ENCODE results near the gene PI4KB. TPM values are rescaled to one million over a fixed set of nuclear protein-coding genes. Genes with fewer than 3 reads are reported as not detected.

PI4KB gene
- total and polyA plus RNA-seq, 2 experiments from 2014 or later = 15.3 to 25.5 TPM

DNA sequence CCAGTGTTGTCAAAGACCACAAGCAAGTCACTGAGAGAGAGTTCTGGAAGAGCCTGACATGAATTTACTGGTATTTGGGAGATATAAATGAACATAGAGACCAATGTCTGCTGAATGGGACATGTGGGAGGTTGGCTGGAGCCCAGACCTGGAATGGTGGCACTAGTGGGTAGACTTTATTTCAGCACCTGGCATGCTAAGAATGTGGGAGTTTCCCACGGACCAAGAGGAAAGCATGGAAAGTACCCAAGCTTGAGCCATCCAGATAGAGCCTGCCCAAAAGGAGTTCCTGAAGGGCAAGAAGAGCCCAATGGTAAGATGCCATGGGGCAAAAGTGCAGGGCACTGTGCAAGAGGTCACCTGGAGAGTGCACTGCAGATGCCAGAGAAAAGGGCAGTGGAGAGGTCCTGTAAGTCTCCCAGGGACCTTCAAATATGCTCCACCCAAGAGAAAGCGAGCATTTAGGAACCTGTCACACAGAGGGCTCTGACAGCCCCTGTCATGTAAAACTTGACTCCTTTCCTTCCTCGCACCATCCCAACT lies 53.2 kb downstream of the PI4KB start:
- no peak overlapping the region for H3K27ac Mint-ChIP-seq
- no peaks in the 10 kb centered on the region for H3K9me2 ChIP-seq (ENCODE audit: insufficient read depth)

DNA sequence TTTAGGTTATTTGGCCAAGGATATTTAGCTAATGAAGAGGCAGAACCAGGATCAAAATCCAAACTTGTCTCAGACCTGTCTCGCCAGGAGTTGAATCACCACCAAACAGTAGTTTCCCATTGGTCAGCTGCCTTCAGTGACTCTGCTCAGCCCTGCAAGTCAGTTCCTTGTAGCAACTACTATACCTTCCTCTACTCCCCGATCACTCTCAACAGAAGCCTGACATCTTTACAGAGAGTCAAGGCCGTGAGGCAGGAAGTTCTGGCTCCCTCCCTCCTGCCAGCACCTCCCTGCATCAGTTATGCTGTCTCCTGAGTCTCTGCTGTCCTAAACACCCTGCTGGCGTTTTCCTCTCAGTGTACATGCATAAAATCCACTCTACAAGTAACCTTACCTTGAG lies 59.5 kb downstream of the PI4KB start:
- Mint-ChIP-seq H3K27me3 (ENCODE audit: insufficient read depth, low read depth, poor library complexity) (peaks cover 3% of the 10 kb centered on the region), H3K27ac (no peak overlapping the region), H3K4me1 (0 out of 3 replicates have a peak, but pooled peaks cover 2% of the 10 kb centered on the region), H3K9me3 (no peaks in the 10 kb centered on the region), H3K4me3 (no peak overlapping the region; the same call in 2 of the 3 replicates), H3K36me3 (ENCODE audit: low read depth) (peaks cover 68% of the 10 kb centered on the region)
- peaks cover 2% of the 10 kb centered on the region; the same call in 1 of the 2 replicates for H3K79me2 ChIP-seq (replicated peaks; ENCODE audit: insufficient read depth)
- no peaks in the 10 kb centered on the region for H4K20me1 ChIP-seq (replicated peaks; ENCODE audit: insufficient read depth)
- H2AFZ ChIP-seq = no peak overlapping the region
- H3K27me3 ChIP-seq (ENCODE audit: insufficient read depth) = no peaks in the 10 kb centered on the region
- ATAC-seq (no peak), DNase-seq (ENCODE audit: low spot score) (no peak)
- peaks cover 30% of the 10 kb centered on the region for H3K36me3 ChIP-seq (ENCODE audit: insufficient read depth)
- H3K9me2 ChIP-seq (ENCODE audit: insufficient read depth) = no peaks in the 10 kb centered on the region
- no peak overlapping the region for H3K27ac ChIP-seq (ENCODE audit: low read depth)
- no peak overlapping the region for H3K4me3 ChIP-seq
- H3F3A ChIP-seq (replicated peaks; ENCODE audit: low read depth) = peaks cover 9% of the 10 kb centered on the region; the same call in 1 of the 2 replicates
- H3K4me2 ChIP-seq = no peak overlapping the region
- no peaks in the 10 kb centered on the region for H3K4me1 ChIP-seq (ENCODE audit: insufficient read depth)
- TF ChIP-seq, protein P1, sequence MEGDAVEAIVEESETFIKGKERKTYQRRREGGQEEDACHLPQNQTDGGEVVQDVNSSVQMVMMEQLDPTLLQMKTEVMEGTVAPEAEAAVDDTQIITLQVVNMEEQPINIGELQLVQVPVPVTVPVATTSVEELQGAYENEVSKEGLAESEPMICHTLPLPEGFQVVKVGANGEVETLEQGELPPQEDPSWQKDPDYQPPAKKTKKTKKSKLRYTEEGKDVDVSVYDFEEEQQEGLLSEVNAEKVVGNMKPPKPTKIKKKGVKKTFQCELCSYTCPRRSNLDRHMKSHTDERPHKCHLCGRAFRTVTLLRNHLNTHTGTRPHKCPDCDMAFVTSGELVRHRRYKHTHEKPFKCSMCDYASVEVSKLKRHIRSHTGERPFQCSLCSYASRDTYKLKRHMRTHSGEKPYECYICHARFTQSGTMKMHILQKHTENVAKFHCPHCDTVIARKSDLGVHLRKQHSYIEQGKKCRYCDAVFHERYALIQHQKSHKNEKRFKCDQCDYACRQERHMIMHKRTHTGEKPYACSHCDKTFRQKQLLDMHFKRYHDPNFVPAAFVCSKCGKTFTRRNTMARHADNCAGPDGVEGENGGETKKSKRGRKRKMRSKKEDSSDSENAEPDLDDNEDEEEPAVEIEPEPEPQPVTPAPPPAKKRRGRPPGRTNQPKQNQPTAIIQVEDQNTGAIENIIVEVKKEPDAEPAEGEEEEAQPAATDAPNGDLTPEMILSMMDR (conservative IDR thresholded peaks at IDR 0.05; ENCODE audit: low read depth in 2 of 2) = no peak
- TF ChIP-seq CREB1 (CRISPR knock-in tag; IDR thresholded peaks at IDR 0.05; ENCODE audit: low read depth) (no peak), ZNF114 (CRISPR knock-in tag; IDR thresholded peaks at IDR 0.05) (no peak), JUNB (IDR thresholded peaks at IDR 0.05; ENCODE audit: unreplicated experiment) (no peak), ZNF331 (CRISPR knock-in tag; IDR thresholded peaks at IDR 0.05; ENCODE audit: low read depth) (no peak), POLR2AphosphoS5 (IDR thresholded peaks at IDR 0.05; ENCODE audit: low read depth) (no peak), ZNF462 (CRISPR knock-in tag; IDR thresholded peaks at IDR 0.05) (no peak)
- TF ChIP-seq, protein P2, sequence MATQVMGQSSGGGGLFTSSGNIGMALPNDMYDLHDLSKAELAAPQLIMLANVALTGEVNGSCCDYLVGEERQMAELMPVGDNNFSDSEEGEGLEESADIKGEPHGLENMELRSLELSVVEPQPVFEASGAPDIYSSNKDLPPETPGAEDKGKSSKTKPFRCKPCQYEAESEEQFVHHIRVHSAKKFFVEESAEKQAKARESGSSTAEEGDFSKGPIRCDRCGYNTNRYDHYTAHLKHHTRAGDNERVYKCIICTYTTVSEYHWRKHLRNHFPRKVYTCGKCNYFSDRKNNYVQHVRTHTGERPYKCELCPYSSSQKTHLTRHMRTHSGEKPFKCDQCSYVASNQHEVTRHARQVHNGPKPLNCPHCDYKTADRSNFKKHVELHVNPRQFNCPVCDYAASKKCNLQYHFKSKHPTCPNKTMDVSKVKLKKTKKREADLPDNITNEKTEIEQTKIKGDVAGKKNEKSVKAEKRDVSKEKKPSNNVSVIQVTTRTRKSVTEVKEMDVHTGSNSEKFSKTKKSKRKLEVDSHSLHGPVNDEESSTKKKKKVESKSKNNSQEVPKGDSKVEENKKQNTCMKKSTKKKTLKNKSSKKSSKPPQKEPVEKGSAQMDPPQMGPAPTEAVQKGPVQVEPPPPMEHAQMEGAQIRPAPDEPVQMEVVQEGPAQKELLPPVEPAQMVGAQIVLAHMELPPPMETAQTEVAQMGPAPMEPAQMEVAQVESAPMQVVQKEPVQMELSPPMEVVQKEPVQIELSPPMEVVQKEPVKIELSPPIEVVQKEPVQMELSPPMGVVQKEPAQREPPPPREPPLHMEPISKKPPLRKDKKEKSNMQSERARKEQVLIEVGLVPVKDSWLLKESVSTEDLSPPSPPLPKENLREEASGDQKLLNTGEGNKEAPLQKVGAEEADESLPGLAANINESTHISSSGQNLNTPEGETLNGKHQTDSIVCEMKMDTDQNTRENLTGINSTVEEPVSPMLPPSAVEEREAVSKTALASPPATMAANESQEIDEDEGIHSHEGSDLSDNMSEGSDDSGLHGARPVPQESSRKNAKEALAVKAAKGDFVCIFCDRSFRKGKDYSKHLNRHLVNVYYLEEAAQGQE (IDR thresholded peaks at IDR 0.05; ENCODE audit: unreplicated experiment) = no peak

More for the DNA sequence above, 53.2 kb downstream of the PI4KB start:
- ATAC-seq (no peak), DNase-seq (ENCODE audit: low spot score) (no peak)
- Mint-ChIP-seq H3K27me3 (ENCODE audit: insufficient read depth, low read depth, poor library complexity) (no peaks in the 10 kb centered on the region), H3K9me3 (no peaks in the 10 kb centered on the region), H3K36me3 (ENCODE audit: low read depth) (peaks cover 17% of the 10 kb centered on the region), H3K4me1 (no peaks in the 10 kb centered on the region), H3K4me3 (no peak overlapping the region)
- H4K20me1 ChIP-seq (replicated peaks; ENCODE audit: insufficient read depth) = no peaks in the 10 kb centered on the region
- no peaks in the 10 kb centered on the region for H3K36me3 ChIP-seq (ENCODE audit: insufficient read depth)
- no peaks in the 10 kb centered on the region for H3K27me3 ChIP-seq (ENCODE audit: insufficient read depth)
- no peaks in the 10 kb centered on the region for H3K4me1 ChIP-seq (ENCODE audit: insufficient read depth)
- no peaks in the 10 kb centered on the region for H3K79me2 ChIP-seq (replicated peaks; ENCODE audit: insufficient read depth)
- no peak for TF ChIP-seq CREB1 (CRISPR knock-in tag; IDR thresholded peaks at IDR 0.05; ENCODE audit: low read depth)
- no peak for TF ChIP-seq ZNF114 (CRISPR knock-in tag; IDR thresholded peaks at IDR 0.05)
- TF ChIP-seq ZNF331 (CRISPR knock-in tag; IDR thresholded peaks at IDR 0.05; ENCODE audit: low read depth) = no peak
- no peak overlapping the region for H3K27ac ChIP-seq (ENCODE audit: low read depth)
- H2AFZ ChIP-seq = no peak overlapping the region
- H3K4me2 ChIP-seq = no peak overlapping the region
- H3F3A ChIP-seq (replicated peaks; ENCODE audit: low read depth) = peaks cover 4% of the 10 kb centered on the region; the same call in 1 of the 2 replicates
- H3K4me3 ChIP-seq = no peak overlapping the region
